ENCODE measurements around the gene ATF7IP.
"Not testable (repeated sequence)": the region's sequence is repeated elsewhere in the genome, so short reads cannot be mapped to it uniquely, and the experiment has no call there.

DNA sequence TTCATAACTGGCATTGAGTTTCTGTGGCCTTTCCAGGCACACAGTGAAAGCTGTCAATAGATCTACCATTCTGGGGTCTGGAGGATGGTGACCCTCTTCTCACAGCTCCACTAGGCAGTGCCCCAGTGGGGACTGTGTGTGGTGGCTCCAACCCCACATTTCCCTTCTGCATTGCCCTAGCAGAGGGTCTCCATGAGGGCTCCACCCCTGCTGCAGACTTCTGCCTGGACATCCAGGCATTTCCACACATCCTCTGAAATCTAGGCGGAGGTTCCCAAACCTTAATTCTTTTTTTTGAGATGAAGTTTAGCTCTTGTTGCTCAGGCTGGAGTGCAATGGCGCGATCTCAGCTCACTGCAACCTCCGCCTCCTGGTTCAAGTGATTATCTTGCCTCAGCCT, 14.0 kb upstream of the ATF7IP start:
- not testable (repeated sequence) for TF ChIP-seq CTCF (IDR thresholded peaks at IDR 0.05; ENCODE audit: low read depth, low read length); EZH2phosphoT487 (IDR thresholded peaks at IDR 0.05; ENCODE audit: low read depth)

Data from OCI-LY3 (cell line).